Iris pigment epithelial cell (primary cell): Measurements from ENCODE around the gene MSH2.
"Not testable (repeated sequence)": the region's sequence is repeated elsewhere in the genome, so short reads cannot be mapped to it uniquely, and the experiment has no call there.

Experiments used
- DNase-seq: peaks from one replicate; pipeline ENCODE4 v3.0.0-alpha.2; 2011; ENCODE audit warnings: low read depth

MSH2 gene

GRCh38 chr2:47484396-47484795 lies 81.4 kb downstream of the MSH2 start:
- DNase-seq, result no peak

GRCh38 chr2:47485177-47485576 lies 82.2 kb downstream of the MSH2 start:
- DNase-seq, result no peak

GRCh38 chr2:47485751-47486300 lies 82.9 kb downstream of the MSH2 start:
- peak; percentile 71 for DNase-seq

- DNase-seq, result peak; percentile 35
These were observed 84.0 kb downstream of the MSH2 start for GRCh38 chr2:47486841-47487497.

- no peak for DNase-seq
These were observed 84.5 kb downstream of the MSH2 start for GRCh38 chr2:47487498-47487875.

GRCh38 chr2:47488870-47489584 lies 86.1 kb downstream of the MSH2 start:
- DNase-seq, result peak; percentile 95

GRCh38 chr2:47490406-47490805 lies 87.5 kb downstream of the MSH2 start:
- DNase-seq, result peak; percentile 52

GRCh38 chr2:47493317-47494035 lies 90.5 kb downstream of the MSH2 start:
- DNase-seq, result no peak

GRCh38 chr2:47494267-47495130 lies 91.5 kb downstream of the MSH2 start:
- DNase-seq, result no peak

- DNase-seq, result no peak
These were observed 95.0 kb downstream of the MSH2 start for GRCh38 chr2:47497843-47498460.

GRCh38 chr2:47499093-47499492 lies 96.1 kb downstream of the MSH2 start:
- DNase-seq, result no peak

- no peak for DNase-seq
These were observed 96.8 kb downstream of the MSH2 start for GRCh38 chr2:47499621-47500309.

- DNase-seq, result peak; percentile 87
These were observed 98.6 kb downstream of the MSH2 start for GRCh38 chr2:47501374-47502200.

- DNase-seq, result not testable (repeated sequence)
These were observed 99.5 kb downstream of the MSH2 start for GRCh38 chr2:47502498-47502897.

GRCh38 chr2:47503481-47504070 lies 100.6 kb downstream of the MSH2 start:
- no peak for DNase-seq

GRCh38 chr2:47504174-47504810 lies 101.3 kb downstream of the MSH2 start:
- no peak for DNase-seq

GRCh38 chr2:47506024-47506423 lies 103.1 kb downstream of the MSH2 start:
- no peak for DNase-seq

- no peak for DNase-seq
These were observed 103.5 kb downstream of the MSH2 start for GRCh38 chr2:47506436-47506835.

- no peak for DNase-seq
These were observed 105.1 kb downstream of the MSH2 start for GRCh38 chr2:47508080-47508479.
